Erythroblast (primary cell): ENCODE data around the gene IFT172.

Experiments used
- GATA1 ChIP-seq: IDR thresholded peaks from 2 replicates; pipeline ENCODE4 v1.6.1; 2011; ENCODE audit warnings: low read depth, mild to moderate bottlenecking, control low read depth, low read length, moderate library complexity
- POLR2A ChIP-seq: IDR thresholded peaks from 2 replicates; pipeline ENCODE4 v1.6.1; 2011; ENCODE audit warnings: mild to moderate bottlenecking, low read length

- no peak for TF ChIP-seq POLR2A
- no peak for TF ChIP-seq GATA1
These were observed 80.8 kb downstream of the IFT172 start for GRCh38 chr2:27408601-27409320.
